GM19043 (cell line): ENCODE results near the gene FTO.

Source experiments
- ATAC-seq: cut with Tn5 transposase; IDR thresholded peaks from one replicate; pipeline ENCODE4 v1.9.1; 2021; ENCODE audit warnings: low read depth; ENCODE audit not compliant: unreplicated experiment

Gene FTO

DNA sequence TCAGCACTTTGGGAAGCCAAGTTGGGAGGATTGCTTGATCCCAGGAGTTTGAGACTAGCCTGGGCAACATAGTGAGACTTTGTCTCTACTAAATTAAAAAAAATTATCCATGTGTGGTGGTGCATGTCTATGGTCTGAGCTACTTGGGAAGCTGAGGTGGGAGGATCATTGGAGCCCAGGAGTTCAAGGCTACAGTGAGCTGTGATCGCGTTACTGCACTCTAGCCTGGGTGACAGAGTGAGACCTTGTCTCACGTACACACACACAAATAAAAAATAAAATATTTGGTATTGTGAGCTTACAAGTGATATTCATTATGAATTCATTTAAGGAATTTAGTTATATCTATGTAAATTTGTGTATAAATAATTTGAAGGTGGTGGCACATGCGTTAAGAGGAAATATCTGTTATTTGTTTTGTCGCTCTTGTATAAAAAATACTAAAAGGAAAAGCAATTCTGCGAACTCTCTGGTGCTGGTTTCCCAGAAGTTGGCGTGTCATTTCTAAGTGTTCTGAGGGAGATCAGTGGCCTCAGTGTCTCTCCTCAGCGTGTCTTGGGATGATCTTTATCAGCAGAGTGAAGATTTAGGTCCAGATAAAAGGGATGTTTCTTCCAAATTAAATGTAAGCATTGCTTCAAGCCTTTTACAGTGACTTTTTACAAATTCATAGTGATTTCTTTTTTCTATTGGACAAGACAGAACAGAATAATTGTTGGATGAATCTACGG, 187.6 kb downstream of the FTO start:
- no peak for ATAC-seq

DNA sequence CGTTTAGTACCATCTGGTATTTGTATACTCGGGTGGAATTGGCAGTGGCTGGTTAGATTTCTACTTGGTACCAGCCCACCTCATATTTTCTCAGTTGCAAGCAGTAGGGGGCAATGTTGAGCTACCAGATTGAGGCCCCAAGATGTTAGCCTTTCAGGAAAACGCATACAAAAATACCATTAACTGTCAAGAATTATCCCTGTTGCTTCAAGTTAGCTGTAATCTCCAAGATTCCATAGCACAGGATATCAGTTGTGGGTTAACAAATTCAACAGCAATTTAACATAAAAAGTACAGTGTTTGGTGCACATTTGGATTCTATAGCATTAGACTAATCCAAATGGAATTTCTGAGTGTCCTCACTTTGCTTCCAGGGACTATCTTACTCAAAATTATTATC, 188.2 kb downstream of the FTO start:
- ATAC-seq, result no peak

GRCh38 chr16:53893731-53894435, 189.9 kb downstream of the FTO start:
- no peak for ATAC-seq

DNA sequence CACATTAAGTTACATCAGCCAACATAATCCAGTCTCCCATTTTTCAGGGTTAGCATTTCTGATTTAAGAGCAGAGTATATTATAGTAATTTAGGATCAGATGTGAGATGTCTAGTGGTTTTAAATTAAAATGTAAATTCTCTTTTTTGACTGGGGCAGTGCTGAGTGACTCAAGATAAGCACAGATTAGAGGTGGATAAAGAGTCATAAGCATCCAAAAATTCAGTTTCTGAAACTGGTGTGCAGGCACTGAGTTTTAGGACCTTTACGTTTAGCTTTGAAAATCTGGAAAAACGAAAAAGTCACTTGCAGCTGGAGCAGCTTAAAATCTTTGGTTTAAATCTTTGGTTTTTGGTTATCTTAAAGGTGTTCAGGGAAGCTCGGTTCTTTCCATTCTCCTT, 190.7 kb downstream of the FTO start:
- ATAC-seq, result no peak

- no peak for ATAC-seq
These were observed 191.5 kb downstream of the FTO start for GRCh38 chr16:53895433-53895832.

- no peak for ATAC-seq
These were observed 191.9 kb downstream of the FTO start for GRCh38 chr16:53895851-53896250.

DNA sequence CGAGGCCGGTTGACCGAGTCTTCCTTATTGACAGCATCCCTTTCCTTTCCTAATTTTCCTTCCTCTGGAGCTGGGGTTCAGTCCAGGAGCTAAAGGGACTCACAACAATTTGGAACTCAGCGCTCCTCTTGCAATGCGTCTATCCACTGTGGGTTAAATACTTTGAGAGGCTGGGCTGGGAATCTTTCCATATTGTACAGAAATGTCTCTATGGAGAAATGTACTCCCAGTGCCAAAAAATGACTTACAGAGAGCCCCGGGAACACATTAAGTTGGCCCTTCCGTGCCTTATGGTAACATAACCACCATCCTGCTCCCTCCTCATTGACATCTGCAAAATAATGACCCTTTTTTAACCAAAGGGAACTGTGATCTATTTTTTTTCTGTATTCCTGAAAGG, 192.8 kb downstream of the FTO start:
- no peak for ATAC-seq

DNA sequence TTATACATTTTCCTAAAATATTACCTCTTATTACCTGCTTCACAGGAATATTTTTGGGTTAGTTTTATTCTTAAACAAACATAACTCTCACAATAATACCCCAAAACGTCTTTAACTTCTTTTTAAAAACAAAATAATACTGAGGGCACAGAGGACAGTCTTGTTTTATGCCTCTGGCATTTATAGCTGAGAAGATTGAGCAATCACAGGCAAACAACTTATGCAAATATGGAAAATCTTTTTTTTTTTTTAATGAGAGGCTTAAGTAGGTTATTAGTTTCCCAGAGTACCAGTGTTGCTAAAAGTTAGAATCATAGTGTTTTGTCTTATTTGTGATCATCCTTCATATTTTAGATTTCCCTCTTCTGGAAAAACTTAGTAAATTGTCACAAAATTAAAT, 195.0 kb downstream of the FTO start:
- no peak for ATAC-seq

GRCh38 chr16:53899431-53899830, 195.5 kb downstream of the FTO start:
- ATAC-seq, result no peak

GRCh38 chr16:53900667-53901066, 196.7 kb downstream of the FTO start:
- ATAC-seq, result no peak

DNA sequence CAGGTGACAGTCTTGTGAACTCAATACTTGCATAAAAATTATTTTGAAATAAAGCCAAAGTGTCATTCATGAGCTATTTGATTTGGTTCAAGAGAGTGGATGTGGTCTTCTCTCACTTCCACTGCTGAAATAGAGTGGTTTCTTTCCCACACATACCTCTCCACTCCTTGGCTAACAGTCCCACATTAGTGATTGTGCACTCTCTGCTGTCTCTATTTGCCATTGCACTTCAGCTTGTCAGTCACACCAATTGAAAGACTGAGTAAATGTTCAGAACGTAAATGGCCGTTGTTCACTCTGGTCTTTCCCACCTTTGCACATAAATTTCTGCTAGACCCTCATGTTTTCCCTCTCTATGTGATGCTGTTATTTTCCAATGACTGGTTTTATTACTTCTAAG, 197.5 kb downstream of the FTO start:
- ATAC-seq, result no peak

- no peak for ATAC-seq
These were observed 200.6 kb downstream of the FTO start for GRCh38 chr16:53904533-53904932.

GRCh38 chr16:53905028-53905427, 201.1 kb downstream of the FTO start:
- ATAC-seq, result no peak

DNA sequence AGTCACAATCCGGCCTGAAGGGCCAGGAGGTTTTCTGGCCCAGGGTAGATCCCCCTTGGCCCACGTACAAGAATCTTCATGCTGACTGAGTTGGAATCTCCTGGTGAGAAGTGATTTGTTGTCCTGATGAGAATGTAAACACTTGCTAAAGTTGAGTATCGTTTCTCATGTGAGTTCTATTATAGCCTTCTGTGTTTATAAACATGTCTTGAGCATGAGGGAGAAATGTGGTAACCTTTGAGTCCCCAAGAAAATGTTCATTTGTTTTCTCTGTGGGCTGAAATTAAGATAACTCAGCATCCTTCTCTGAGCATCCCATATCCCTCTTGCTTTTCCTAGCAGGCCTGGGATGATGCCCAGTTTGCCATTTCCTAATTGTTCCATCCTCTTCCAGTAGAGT, 204.8 kb downstream of the FTO start:
- no peak for ATAC-seq

- ATAC-seq, result no peak
These were observed 207.0 kb downstream of the FTO start for GRCh38 chr16:53910990-53911389.

GRCh38 chr16:53911513-53911912, 207.6 kb downstream of the FTO start:
- no peak for ATAC-seq

- no peak for ATAC-seq
These were observed 208.2 kb downstream of the FTO start for GRCh38 chr16:53912155-53912554.

- no peak for ATAC-seq
These were observed 209.3 kb downstream of the FTO start for GRCh38 chr16:53913099-53913870.

DNA sequence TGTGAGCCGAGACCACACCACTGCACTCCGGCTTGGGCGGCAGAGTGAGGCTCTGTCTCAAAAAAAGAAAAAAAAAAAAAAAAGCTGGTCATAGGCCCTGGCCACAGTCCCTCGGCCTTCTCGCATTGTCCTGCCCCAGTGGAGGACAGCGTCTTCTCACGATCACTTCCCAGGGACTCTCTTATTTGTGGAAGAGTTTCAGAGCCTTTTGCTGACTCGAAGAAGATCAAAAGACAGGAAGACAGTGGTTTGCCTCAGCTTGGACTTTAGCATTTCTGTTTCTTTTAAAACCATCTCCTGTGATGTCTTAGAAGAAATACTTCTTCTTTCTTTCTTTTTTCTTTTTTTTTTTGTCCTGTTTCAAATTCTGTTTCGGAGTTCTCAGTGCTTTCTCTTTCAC, 210.0 kb downstream of the FTO start:
- ATAC-seq, result no peak

DNA sequence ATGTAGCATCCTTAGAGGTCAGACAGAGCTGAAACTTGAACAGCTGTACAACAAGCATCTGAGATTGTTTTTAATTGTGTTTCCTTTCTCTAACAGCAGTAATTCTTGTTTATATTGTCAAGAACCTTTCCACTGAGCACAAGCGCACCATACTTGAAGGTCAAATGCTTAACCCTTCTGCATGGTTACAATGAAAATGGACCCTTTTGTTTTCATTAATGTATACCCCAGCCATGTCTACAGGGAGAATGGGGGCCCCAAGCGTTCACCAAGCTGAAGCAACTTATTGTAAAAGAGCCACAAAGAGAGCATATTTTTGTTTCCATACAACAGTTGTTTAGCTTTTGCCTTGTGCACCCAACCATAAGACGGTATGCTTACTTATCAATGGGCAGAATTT, 210.8 kb downstream of the FTO start:
- ATAC-seq, result no peak

- ATAC-seq, result no peak
These were observed 211.7 kb downstream of the FTO start for GRCh38 chr16:53915452-53916160.
